BJ (cell line): Measurements from ENCODE around the gene LRRC17. TPM values are rescaled to one million over a fixed set of nuclear protein-coding genes. Genes with fewer than 3 reads are reported as not detected.

Experiments
- CTCF ChIA-PET: fragments of 350-600 bp; formaldehyde crosslinking; extraction: SDS; loops from one replicate; lab custom pipeline; 2021; ENCODE audit warnings: antibody characterized with exemption, inconsistent platforms; lab: Yijun Ruan, JAX
- POLR2A ChIA-PET: fragments of 300-600 bp; sonication (Branson Sonifier 250); formaldehyde crosslinking; extraction: SDS; loops from one replicate; lab custom pipeline; 2021; ENCODE audit warnings: antibody characterized with exemption; lab: Charles Lee
- DNase-seq: peaks from one replicate; pipeline ENCODE4 v3.0.0-alpha.2; 2011; ENCODE audit warnings: low read depth
- H3K27me3 ChIP-seq: 2 replicates; pipeline ENCODE4 v1.6.0; 2011; ENCODE audit warnings: low read length; ENCODE audit not compliant: control insufficient read depth, insufficient read depth
- H3K36me3 ChIP-seq: 2 replicates; pipeline ENCODE4 v1.5.1; 2011; ENCODE audit warnings: low read length; ENCODE audit not compliant: control insufficient read depth, insufficient read depth
- H3K4me3 ChIP-seq: 2 replicates; pipeline ENCODE4 v1.5.1; 2011; ENCODE audit warnings: low read depth, mild to moderate bottlenecking, control low read depth, low read length
- polyA plus RNA-seq: library from polyadenylated mRNA; depleted of rRNA; stranded (reverse); fragments of >200 nt; gene quantifications from 2 replicates; pipeline ENCODE4 v1.2.3, GENCODE V29; 2011
- TF ChIP-seq, protein P1 (sequence below): IDR thresholded peaks from 2 replicates; pipeline ENCODE4 v1.5.1; 2011; ENCODE audit warnings: low read depth, mild to moderate bottlenecking, control low read depth, inconsistent platforms, low read length, moderate library complexity; ENCODE audit not compliant: insufficient read depth

LRRC17 gene
- polyA plus RNA-seq, 1 experiment: 2.4 TPM

DNA sequence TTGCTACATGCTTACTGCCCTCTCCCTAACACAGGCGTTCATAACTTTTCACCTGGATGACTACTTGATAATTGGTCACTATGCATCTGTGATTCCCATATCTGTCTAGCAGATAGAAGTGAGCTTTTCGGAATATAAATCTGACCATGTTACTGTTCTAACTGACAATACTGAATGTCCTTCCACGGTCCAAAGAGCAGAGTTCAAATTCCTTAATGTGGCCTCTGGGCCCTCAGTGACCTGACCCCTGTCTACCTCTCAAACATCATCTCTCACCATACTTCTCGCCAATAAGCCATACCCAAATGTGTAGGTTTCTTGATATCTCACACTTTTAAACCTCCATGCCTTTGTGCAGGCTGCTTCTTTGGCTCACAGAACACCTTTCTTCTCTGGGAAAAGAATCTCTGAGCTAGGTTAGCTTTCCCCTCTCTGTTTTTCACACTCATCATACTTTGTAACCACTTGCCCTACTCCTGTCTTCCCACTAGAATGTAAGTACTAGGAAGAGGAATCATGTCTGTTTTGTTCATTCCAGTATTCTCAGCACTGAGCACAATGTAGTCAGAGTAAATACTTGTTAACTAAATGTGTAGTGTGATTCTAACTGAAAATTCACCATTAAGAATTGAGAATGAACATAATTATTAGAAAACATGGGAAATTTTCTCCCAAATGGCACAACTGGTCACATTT, 39.2 kb upstream of the LRRC17 start:
- ChIA-PET CTCF (interaction anchor here (0.9 to 1.9 kb wide), 4 partner anchors 11 to 178 kb away, joined by 3 to 4 read pairs (median 3); no protein-coding TSS in a partner anchor), POLR2A (no interaction called here)
- no peaks in the 10 kb centered on the region for H3K36me3 ChIP-seq
- TF ChIP-seq, protein P1, sequence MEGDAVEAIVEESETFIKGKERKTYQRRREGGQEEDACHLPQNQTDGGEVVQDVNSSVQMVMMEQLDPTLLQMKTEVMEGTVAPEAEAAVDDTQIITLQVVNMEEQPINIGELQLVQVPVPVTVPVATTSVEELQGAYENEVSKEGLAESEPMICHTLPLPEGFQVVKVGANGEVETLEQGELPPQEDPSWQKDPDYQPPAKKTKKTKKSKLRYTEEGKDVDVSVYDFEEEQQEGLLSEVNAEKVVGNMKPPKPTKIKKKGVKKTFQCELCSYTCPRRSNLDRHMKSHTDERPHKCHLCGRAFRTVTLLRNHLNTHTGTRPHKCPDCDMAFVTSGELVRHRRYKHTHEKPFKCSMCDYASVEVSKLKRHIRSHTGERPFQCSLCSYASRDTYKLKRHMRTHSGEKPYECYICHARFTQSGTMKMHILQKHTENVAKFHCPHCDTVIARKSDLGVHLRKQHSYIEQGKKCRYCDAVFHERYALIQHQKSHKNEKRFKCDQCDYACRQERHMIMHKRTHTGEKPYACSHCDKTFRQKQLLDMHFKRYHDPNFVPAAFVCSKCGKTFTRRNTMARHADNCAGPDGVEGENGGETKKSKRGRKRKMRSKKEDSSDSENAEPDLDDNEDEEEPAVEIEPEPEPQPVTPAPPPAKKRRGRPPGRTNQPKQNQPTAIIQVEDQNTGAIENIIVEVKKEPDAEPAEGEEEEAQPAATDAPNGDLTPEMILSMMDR: no peak
- H3K4me3 ChIP-seq: no peak overlapping the region
- DNase-seq: no peak
- H3K27me3 ChIP-seq: no peaks in the 10 kb centered on the region

GRCh38 chr7:102874166-102874829, 38.5 kb upstream of the LRRC17 start:
- Histone ChIP-seq H3K4me3 (no peak overlapping the region), H3K27me3 (no peaks in the 10 kb centered on the region), H3K36me3 (no peaks in the 10 kb centered on the region)
- POLR2A ChIA-PET: no interaction called here
- CTCF ChIA-PET: interaction anchor here (0.6 to 1.9 kb wide), 4 partner anchors 12 to 453 kb away, joined by 3 to 7 read pairs (median 4); no protein-coding TSS in a partner anchor
- TF ChIP-seq, protein P1: no peak
- no peak for DNase-seq

DNA sequence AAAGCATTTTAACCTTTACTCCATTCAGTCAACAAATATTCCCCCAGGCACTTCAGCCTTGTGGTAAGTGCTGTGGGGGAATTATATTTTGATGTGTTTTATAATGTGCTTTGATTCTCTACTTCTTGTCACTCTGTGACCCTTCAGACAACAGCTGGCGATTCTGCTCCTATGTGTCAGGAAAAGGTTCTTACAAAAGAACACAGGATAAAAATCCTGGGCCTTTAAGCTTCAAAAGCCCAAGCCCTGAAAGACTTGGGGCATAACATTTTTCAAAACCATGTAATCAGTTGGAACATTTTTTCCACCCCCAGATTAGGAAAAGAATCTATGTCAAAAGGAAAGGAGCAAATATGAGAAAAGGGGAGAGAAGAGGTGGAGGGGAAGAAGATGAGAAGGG, 37.8 kb upstream of the LRRC17 start:
- H3K4me3 ChIP-seq: no peak overlapping the region
- H3K36me3 ChIP-seq: no peaks in the 10 kb centered on the region
- TF ChIP-seq, protein P1: no peak
- POLR2A ChIA-PET: no interaction called here
- H3K27me3 ChIP-seq: no peaks in the 10 kb centered on the region
- no peak for DNase-seq
- CTCF ChIA-PET: interaction anchor here (0.6 to 1.1 kb wide), 2 partner anchors 11 to 452 kb away, joined by 3 to 7 read pairs; no protein-coding TSS in a partner anchor

GRCh38 chr7:102875700-102876295, 37.0 kb upstream of the LRRC17 start:
- Histone ChIP-seq H3K4me3 (no peak overlapping the region), H3K27me3 (no peaks in the 10 kb centered on the region), H3K36me3 (no peaks in the 10 kb centered on the region)
- peak; percentile 96 for DNase-seq
- ChIA-PET CTCF (interaction anchor here (0.6 kb wide), 1 partner anchor 33 kb away, joined by 3 read pairs; no protein-coding TSS in a partner anchor), POLR2A (no interaction called here)
- TF ChIP-seq, protein P1: 0 out of 2 replicates have a peak, but pooled peaks have one; percentile 10
